OCI-LY1 (cell line): ENCODE data around the gene FLNC.

Experiments used
- H2AFZ ChIP-seq: fragments of 200-600 bp; sonication (generic), shearing (Covaris generic); 2 replicates; pipeline ENCODE4 v1.6.0; 2014; ENCODE audit warnings: antibody characterized with exemption, mild to moderate bottlenecking, low read length
- H3F3A ChIP-seq: fragments of 200-600 bp; sonication (generic), shearing (Covaris generic); 2 replicates; pipeline ENCODE4 v1.6.0; 2014; ENCODE audit warnings: mild to moderate bottlenecking, antibody characterized with exemption, low read length, moderate library complexity; ENCODE audit not compliant: insufficient read depth
- H3K27ac ChIP-seq: fragments of 200-600 bp; sonication (generic); 2 replicates; pipeline ENCODE4 v1.5.1; 2014; ENCODE audit warnings: low read length, mixed run types, mild to moderate bottlenecking, low read depth; ENCODE audit not compliant: poor library complexity, severe bottlenecking
- H3K27me3 ChIP-seq: fragments of 200-600 bp; sonication (generic); 2 replicates; pipeline ENCODE4 v1.6.0; 2014; ENCODE audit warnings: antibody characterized with exemption, mild to moderate bottlenecking, low read length, moderate library complexity; ENCODE audit not compliant: insufficient read depth
- H3K36me3 ChIP-seq: fragments of 200-600 bp; sonication (generic); 2 replicates; pipeline ENCODE4 v1.6.1; 2014; ENCODE audit warnings: mild to moderate bottlenecking, antibody characterized with exemption, low read length, moderate library complexity, mixed read lengths; ENCODE audit not compliant: insufficient read depth
- H3K4me1 ChIP-seq: fragments of 200-600 bp; sonication (generic); 2 replicates; pipeline ENCODE4 v1.5.1; 2014; ENCODE audit warnings: mild to moderate bottlenecking, low read length, moderate library complexity; ENCODE audit not compliant: insufficient read depth, severe bottlenecking
- H3K4me2 ChIP-seq: fragments of 200-600 bp; sonication (generic), shearing (Covaris generic); 2 replicates; pipeline ENCODE4 v1.6.1; 2014; ENCODE audit warnings: low read length
- H3K4me3 ChIP-seq: fragments of 200-600 bp; sonication (generic); 2 replicates; pipeline ENCODE4 v1.5.1; 2014; ENCODE audit warnings: low read length, low read depth, mild to moderate bottlenecking, mixed read lengths; ENCODE audit not compliant: poor library complexity, severe bottlenecking
- H3K79me2 ChIP-seq: fragments of 200-600 bp; shearing (Covaris generic); 2 replicates; pipeline ENCODE4 v1.6.1; 2016; ENCODE audit warnings: mixed run types, low read length, mixed read lengths; ENCODE audit not compliant: insufficient read depth
- H3K9ac ChIP-seq: fragments of 200-600 bp; sonication (generic), shearing (Covaris generic); 2 replicates; pipeline ENCODE4 v1.6.1; 2014; ENCODE audit warnings: mild to moderate bottlenecking, low read length, mixed read lengths
- H3K9me2 ChIP-seq: fragments of 200-600 bp; sonication (generic), shearing (Covaris generic); 2 replicates; pipeline ENCODE4 v1.6.1; 2014; ENCODE audit warnings: low read depth, mild to moderate bottlenecking, low read length, mixed read lengths
- H3K9me3 ChIP-seq: fragments of 200-600 bp; shearing (Covaris generic); 2 replicates; pipeline ENCODE4 v1.6.1; 2014; ENCODE audit warnings: low read length, mixed read lengths
- H4K20me1 ChIP-seq: fragments of 200-600 bp; sonication (generic), shearing (Covaris generic); 2 replicates; pipeline ENCODE4 v1.6.0; 2016; ENCODE audit warnings: mild to moderate bottlenecking, low read length; ENCODE audit not compliant: insufficient read depth
- CTCF ChIP-seq: fragments of 200-600 bp; sonication (generic), shearing (Covaris generic); IDR thresholded peaks from 2 replicates; pipeline ENCODE4 v1.5.1; 2017; ENCODE audit warnings: mild to moderate bottlenecking, antibody characterized with exemption, low read length, moderate library complexity, mixed read lengths
- EZH2 ChIP-seq: fragments of 200-600 bp; sonication (generic), shearing (Covaris generic); IDR thresholded peaks from 2 replicates; pipeline ENCODE4 v1.8.0; 2017; ENCODE audit warnings: borderline replicate concordance, mixed run types, mild to moderate bottlenecking, antibody characterized with exemption, low read length, moderate library complexity, mixed read lengths

The FLNC gene

GRCh38 chr7:128809363-128809762 lies 20.8 kb upstream of the FLNC start:
- H3F3A ChIP-seq = no peaks in the 10 kb centered on the region
- no peak overlapping the region for H3K4me2 ChIP-seq
- no peak overlapping the region for H3K4me3 ChIP-seq
- no peaks in the 10 kb centered on the region for H3K4me1 ChIP-seq
- no peaks in the 10 kb centered on the region for H3K79me2 ChIP-seq
- H4K20me1 ChIP-seq = no peaks in the 10 kb centered on the region
- H3K9me3 ChIP-seq = no peaks in the 10 kb centered on the region
- H3K36me3 ChIP-seq = peaks cover 10% of the 10 kb centered on the region; the same call in 1 of the 2 replicates
- no peak overlapping the region for H2AFZ ChIP-seq
- no peaks in the 10 kb centered on the region; the same call in 1 of the 2 replicates for H3K27me3 ChIP-seq
- H3K9ac ChIP-seq = no peak overlapping the region
- no peaks in the 10 kb centered on the region for H3K9me2 ChIP-seq
- TF ChIP-seq CTCF (no peak), EZH2 (no peak)
- H3K27ac ChIP-seq = no peak overlapping the region

- Histone ChIP-seq H3K4me2 (no peak overlapping the region), H3K9me2 (no peaks in the 10 kb centered on the region), H4K20me1 (no peaks in the 10 kb centered on the region), H3F3A (no peaks in the 10 kb centered on the region), H3K4me3 (no peak overlapping the region), H3K36me3 (peaks cover 6% of the 10 kb centered on the region; the same call in 1 of the 2 replicates), H3K27ac (no peak overlapping the region), H3K79me2 (no peaks in the 10 kb centered on the region), H3K9ac (no peak overlapping the region), H3K9me3 (no peaks in the 10 kb centered on the region), H2AFZ (no peak overlapping the region), H3K27me3 (peaks cover 5% of the 10 kb centered on the region; the same call in 1 of the 2 replicates), H3K4me1 (no peaks in the 10 kb centered on the region)
- TF ChIP-seq CTCF (no peak), EZH2 (no peak)
Observed at GRCh38 chr7:128810473-128810872, 19.7 kb upstream of the FLNC start.

GRCh38 chr7:128810997-128811396 lies 19.2 kb upstream of the FLNC start:
- H3K27ac ChIP-seq = no peak overlapping the region

More at GRCh38 chr7:128810997-128811396, 19.2 kb upstream of the FLNC start:
- no peaks in the 10 kb centered on the region for H3K4me1 ChIP-seq
- H2AFZ ChIP-seq = no peak overlapping the region
- H3K36me3 ChIP-seq = peaks cover under 1% of the 10 kb centered on the region; the same call in 1 of the 2 replicates
- H3K4me3 ChIP-seq = no peak overlapping the region
- no peak overlapping the region for H3K9ac ChIP-seq
- H3K4me2 ChIP-seq = no peak overlapping the region
- no peaks in the 10 kb centered on the region for H3K9me3 ChIP-seq
- no peaks in the 10 kb centered on the region for H3K9me2 ChIP-seq
- H3F3A ChIP-seq = no peaks in the 10 kb centered on the region
- peaks cover 7% of the 10 kb centered on the region; the same call in 1 of the 2 replicates for H3K27me3 ChIP-seq
- H4K20me1 ChIP-seq = no peaks in the 10 kb centered on the region
- TF ChIP-seq EZH2 (no peak), CTCF (no peak)
- H3K79me2 ChIP-seq = no peaks in the 10 kb centered on the region
